GM18526 (cell line): ENCODE results near the gene DNAAF3.

Source experiments
- POLR2A ChIP-seq: IDR thresholded peaks from 3 replicates; pipeline ENCODE4 v1.6.1; 2011; ENCODE audit not compliant: insufficient read length; ENCODE audit errors: extremely low read depth

Gene DNAAF3

GRCh38 chr19:55166530-55167268, at the start of gene DNAAF3:
TSS of gene DNAAF3 (minus strand) at chr19:55166613. CDS start at chr19:55166413, 200 bp downstream.
- no peak for TF ChIP-seq POLR2A

GRCh38 chr19:55213547-55213946, 47.1 kb upstream of the DNAAF3 start:
- no peak for TF ChIP-seq POLR2A

GRCh38 chr19:55212447-55212846, 46.0 kb upstream of the DNAAF3 start:
- TF ChIP-seq POLR2A: no peak

GRCh38 chr19:55209693-55210472, 43.5 kb upstream of the DNAAF3 start:
- TF ChIP-seq POLR2A: no peak

GRCh38 chr19:55208880-55209692, 42.7 kb upstream of the DNAAF3 start, which contains the start of gene PTPRH:
TSS of gene PTPRH (minus strand) at chr19:55209501. CDS start at chr19:55209433, 68 bp downstream.
- TF ChIP-seq POLR2A: no peak

GRCh38 chr19:55206664-55207500, 40.5 kb upstream of the DNAAF3 start:
- TF ChIP-seq POLR2A: no peak

GRCh38 chr19:55199620-55200204, 33.3 kb upstream of the DNAAF3 start:
- no peak for TF ChIP-seq POLR2A

GRCh38 chr19:55198651-55199050, 32.2 kb upstream of the DNAAF3 start:
- TF ChIP-seq POLR2A: no peak

GRCh38 chr19:55197528-55197927, 31.1 kb upstream of the DNAAF3 start:
- TF ChIP-seq POLR2A: no peak

- no peak for TF ChIP-seq POLR2A
Measured at GRCh38 chr19:55196803-55197202, 30.4 kb upstream of the DNAAF3 start.

- TF ChIP-seq POLR2A: no peak
Measured at GRCh38 chr19:55193481-55193880, 27.1 kb upstream of the DNAAF3 start.

- TF ChIP-seq POLR2A: no peak
Measured at GRCh38 chr19:55189403-55189835, 23.0 kb upstream of the DNAAF3 start.

- no peak for TF ChIP-seq POLR2A
Measured at GRCh38 chr19:55188625-55189024, 22.2 kb upstream of the DNAAF3 start.

- no peak for TF ChIP-seq POLR2A
Measured at GRCh38 chr19:55186080-55186479, 19.7 kb upstream of the DNAAF3 start.
